GM12864 (cell line): ENCODE results near the gene PRSS23.

Experiments
- DNase-seq: peaks from one replicate; pipeline ENCODE4 v3.0.0-alpha.2; 2011; ENCODE audit warnings: low read depth
- H3K4me3 ChIP-seq: 2 replicates; pipeline ENCODE4 v1.5.1; 2011; ENCODE audit warnings: mild to moderate bottlenecking, low read depth, low read length, control low read depth
- CTCF ChIP-seq: IDR thresholded peaks from 2 replicates; pipeline ENCODE4 v1.5.1; 2011; ENCODE audit warnings: low read depth, mild to moderate bottlenecking, moderate library complexity, low read length, control low read depth, inconsistent platforms; ENCODE audit errors: missing control alignments

PRSS23 gene

GRCh38 chr11:86790195-86790725 is 10.1 kb upstream of the PRSS23 start:
- H3K4me3 ChIP-seq, result no peak overlapping the region
- DNase-seq, result no peak
- TF ChIP-seq CTCF, result no peak

- DNase-seq, result no peak
- H3K4me3 ChIP-seq, result no peak overlapping the region
- no peak for TF ChIP-seq CTCF
Measured at GRCh38 chr11:86790867-86791849, 9.2 kb upstream of the PRSS23 start.

GRCh38 chr11:86792150-86792549 is 8.2 kb upstream of the PRSS23 start:
- no peak overlapping the region for H3K4me3 ChIP-seq
- TF ChIP-seq CTCF, result no peak
- no peak for DNase-seq

- no peak for DNase-seq
Measured at GRCh38 chr11:86793307-86793706, 7.0 kb upstream of the PRSS23 start.

GRCh38 chr11:86795511-86795910 is 4.8 kb upstream of the PRSS23 start:
- DNase-seq, result no peak

More at GRCh38 chr11:86793307-86793706, 7.0 kb upstream of the PRSS23 start:
- no peak for TF ChIP-seq CTCF
- no peak overlapping the region for H3K4me3 ChIP-seq

GRCh38 chr11:86795949-86796348 is 4.4 kb upstream of the PRSS23 start:
- TF ChIP-seq CTCF, result no peak
- no peak for DNase-seq
- no peak overlapping the region for H3K4me3 ChIP-seq

More at GRCh38 chr11:86795511-86795910, 4.8 kb upstream of the PRSS23 start:
- H3K4me3 ChIP-seq, result no peak overlapping the region
- TF ChIP-seq CTCF, result no peak
